H9 (cell line): ENCODE measurements around the gene C1orf21. TPM values are rescaled to one million over a fixed set of nuclear protein-coding genes. Genes with fewer than 3 reads are reported as not detected.

Experiments
- DNase-seq: peaks from one replicate; pipeline ENCODE4 v3.0.0-alpha.2; 2017
- H2AFZ ChIP-seq: one replicate; pipeline ENCODE4 v1.6.1; 2013; ENCODE audit warnings: mild to moderate bottlenecking, low read length, control low read depth, moderate library complexity
- H2AK5ac ChIP-seq: 2 replicates; pipeline ENCODE4 v1.6.1; 2013; ENCODE audit warnings: low read length, control low read depth, mixed read lengths; ENCODE audit not compliant: insufficient read length
- H2BK120ac ChIP-seq: one replicate; pipeline ENCODE4 v1.6.1; 2013; ENCODE audit warnings: low read depth, mild to moderate bottlenecking, low read length, control low read depth, inconsistent platforms; ENCODE audit not compliant: poor library complexity, severe bottlenecking
- H2BK12ac ChIP-seq: 2 replicates; pipeline ENCODE4 v1.6.1; 2013; ENCODE audit warnings: low read length, control low read depth, mixed read lengths, low read depth; ENCODE audit not compliant: insufficient read length
- H2BK15ac ChIP-seq: 2 replicates; pipeline ENCODE4 v1.6.1; 2013; ENCODE audit warnings: low read depth, low read length, control low read depth
- H2BK20ac ChIP-seq: one replicate; pipeline ENCODE4 v1.6.1; 2013; ENCODE audit warnings: low read depth, mild to moderate bottlenecking, low read length, control low read depth, inconsistent platforms; ENCODE audit not compliant: poor library complexity, severe bottlenecking
- H2BK5ac ChIP-seq: 2 replicates; pipeline ENCODE4 v1.6.1; 2013; ENCODE audit warnings: low read length, control low read depth, mixed read lengths; ENCODE audit not compliant: insufficient read length
- H3K14ac ChIP-seq: 2 replicates; pipeline ENCODE4 v1.6.1; 2013; ENCODE audit warnings: low read length, control low read depth; ENCODE audit not compliant: insufficient read depth
- H3K18ac ChIP-seq: 2 replicates; pipeline ENCODE4 v1.6.1; 2013; ENCODE audit warnings: low read depth, mild to moderate bottlenecking, mixed read lengths, low read length, control low read depth; ENCODE audit not compliant: insufficient read length
- H3K23ac ChIP-seq: 2 replicates; pipeline ENCODE4 v1.6.1; 2013; ENCODE audit warnings: low read length, control low read depth, mixed read lengths, low read depth; ENCODE audit not compliant: insufficient read length
- H3K23me2 ChIP-seq: 2 replicates; pipeline ENCODE4 v1.6.1; 2013; ENCODE audit warnings: low read depth, mild to moderate bottlenecking, mixed read lengths, low read length, control low read depth; ENCODE audit not compliant: insufficient read length, poor library complexity, severe bottlenecking
- H3K27ac ChIP-seq: 2 replicates; pipeline ENCODE4 v1.5.1; 2013; ENCODE audit warnings: low read length, control low read depth, mixed read lengths, low read depth; ENCODE audit not compliant: insufficient read length
- H3K27me3 ChIP-seq: 2 replicates; pipeline ENCODE4 v1.6.1; 2013; ENCODE audit warnings: low read length, control low read depth, inconsistent platforms; ENCODE audit not compliant: insufficient read depth
- H3K4ac ChIP-seq: 2 replicates; pipeline ENCODE4 v1.6.1; 2013; ENCODE audit warnings: low read depth, mild to moderate bottlenecking, control low read depth, inconsistent platforms, low read length, moderate library complexity
- H3K4me1 ChIP-seq: 2 replicates; pipeline ENCODE4 v1.6.1; 2013; ENCODE audit warnings: low read length, control low read depth, inconsistent platforms; ENCODE audit not compliant: insufficient read depth
- H3K4me2 ChIP-seq: 2 replicates; pipeline ENCODE4 v1.6.1; 2013; ENCODE audit warnings: low read length, control low read depth, mixed read lengths; ENCODE audit not compliant: insufficient read length, insufficient read depth
- H3K56ac ChIP-seq: 2 replicates; pipeline ENCODE4 v1.6.1; 2013; ENCODE audit warnings: low read depth, mild to moderate bottlenecking, mixed read lengths, low read length, control low read depth; ENCODE audit not compliant: insufficient read length
- H3K79me1 ChIP-seq: 2 replicates; pipeline ENCODE4 v1.6.1; 2013; ENCODE audit warnings: low read depth, mild to moderate bottlenecking, moderate library complexity, low read length, control low read depth, inconsistent platforms; ENCODE audit not compliant: insufficient read depth, poor library complexity, severe bottlenecking
- H3K79me2 ChIP-seq: 2 replicates; pipeline ENCODE4 v1.6.1; 2013; ENCODE audit warnings: low read length, control low read depth, inconsistent platforms; ENCODE audit not compliant: insufficient read depth
- H3K9ac ChIP-seq: 2 replicates; pipeline ENCODE4 v1.6.1; 2013; ENCODE audit warnings: low read length, control low read depth, mixed read lengths; ENCODE audit not compliant: insufficient read length; ENCODE audit errors: extremely low read depth
- H3K9me3 ChIP-seq: one replicate; pipeline ENCODE4 v1.6.1; 2013; ENCODE audit warnings: low read depth, low read length, inconsistent platforms; ENCODE audit not compliant: control insufficient read depth
- H3T11ph ChIP-seq: one replicate; pipeline ENCODE4 v1.6.1; 2013; ENCODE audit warnings: mild to moderate bottlenecking, low read length, control low read depth, inconsistent platforms
- H4K20me1 ChIP-seq: one replicate; pipeline ENCODE4 v1.6.1; 2013; ENCODE audit not compliant: control insufficient read depth, insufficient read length, insufficient read depth
- H4K5ac ChIP-seq: 2 replicates; pipeline ENCODE4 v1.6.1; 2013; ENCODE audit warnings: low read depth, mild to moderate bottlenecking, mixed read lengths, low read length, control low read depth; ENCODE audit not compliant: insufficient read length
- H4K8ac ChIP-seq: replicated peaks from 2 replicates; pipeline ENCODE4 v1.6.1; 2013; ENCODE audit warnings: low read length, control low read depth, mixed read lengths, low read depth; ENCODE audit not compliant: insufficient read length
- H4K91ac ChIP-seq: 2 replicates; pipeline ENCODE4 v1.6.1; 2013; ENCODE audit warnings: low read depth, mild to moderate bottlenecking, moderate library complexity, mixed read lengths, low read length, control low read depth; ENCODE audit not compliant: insufficient read length
- H3K27ac Mint-ChIP-seq, 3 experiments: 2 replicates in 2 of 3; 3 replicates in 1 of 3; pipeline ENCODE4 v1.8.0; 2020 to 2021; ENCODE audit warnings: mixed read lengths in 3 of 3, mild to moderate bottlenecking in 1 of 3, moderate library complexity in 1 of 3
- H3K27me3 Mint-ChIP-seq: 2 replicates; pipeline ENCODE4 v1.8.0; 2021; ENCODE audit warnings: low read depth, mild to moderate bottlenecking, moderate library complexity, mixed read lengths
- H3K36me3 Mint-ChIP-seq, 3 experiments: 2 replicates in 2 of 3; 3 replicates in 1 of 3; pipeline ENCODE4 v1.8.0; 2020 to 2021; ENCODE audit warnings: low read depth in 3 of 3, mixed read lengths in 3 of 3; ENCODE audit not compliant: insufficient read depth in 1 of 3
- H3K4me1 Mint-ChIP-seq, 2 experiments: 2 replicates each; pipeline ENCODE4 v1.8.0; 2020; ENCODE audit warnings: mixed read lengths in 2 of 2
- H3K4me3 Mint-ChIP-seq, 2 experiments: 2 replicates in 1 of 2; 3 replicates in 1 of 2; pipeline ENCODE4 v1.8.0; 2020 to 2021; ENCODE audit warnings: mild to moderate bottlenecking in 2 of 2, mixed read lengths in 2 of 2, moderate library complexity in 1 of 2
- H3K9me3 Mint-ChIP-seq, 2 experiments: 2 replicates in 1 of 2; 3 replicates in 1 of 2; pipeline ENCODE4 v1.8.0; 2020; ENCODE audit warnings: mild to moderate bottlenecking in 2 of 2, mixed read lengths in 2 of 2, moderate library complexity in 1 of 2
- WGBS: extraction: QIAGEN DNeasy Blood & Tissue Kit; methylation state at CpG from one replicate; pipeline ENCODE4 v1.1.7; 2013; ENCODE audit warnings: missing lambda C conversion rate, low lambda C conversion rate, mixed read lengths; ENCODE audit not compliant: insufficient read length; ENCODE audit errors: extremely low coverage; 5-methylcytosine and 5-hydroxymethylcytosine counted together
- total RNA-seq: library from RNA; stranded (reverse); gene quantifications from 2 replicates; pipeline ENCODE4 v1.2.1, GENCODE V29; 2021
- TF ChIP-seq, protein P1 (sequence below): fragments of 200-600 bp; sonication (generic); conservative IDR thresholded peaks from 3 replicates; pipeline ENCODE4 v1.8.0; 2021; ENCODE audit warnings: antibody characterized with exemption, mild to moderate bottlenecking

The C1orf21 gene
- total RNA-seq, 1 experiment from 2014 or later: 36.0 TPM

DNA sequence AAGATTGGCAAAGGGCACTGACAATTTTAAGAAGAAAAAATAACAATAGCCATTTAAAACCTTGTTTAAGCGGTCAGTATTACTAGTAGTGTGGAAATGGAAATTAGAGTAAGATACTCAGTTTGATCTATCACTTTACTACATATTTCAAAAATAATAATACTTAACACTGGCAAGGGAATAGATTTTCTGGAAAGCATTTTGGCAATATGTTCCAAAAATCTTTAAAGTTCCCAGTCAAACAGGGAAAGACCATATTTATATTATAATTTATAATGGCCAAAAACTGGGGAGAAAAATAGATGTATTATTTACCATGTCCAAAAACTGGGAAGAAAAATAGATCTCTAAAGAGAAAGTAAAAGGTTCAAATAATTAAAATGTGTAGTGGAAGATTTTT, 28.6 kb upstream of the C1orf21 start:
- no peak overlapping the region for H2AFZ ChIP-seq
- H2BK120ac ChIP-seq: no peak overlapping the region
- H2AK5ac ChIP-seq: no peak overlapping the region
- H3K14ac ChIP-seq: no peak overlapping the region
- TF ChIP-seq, protein P1, sequence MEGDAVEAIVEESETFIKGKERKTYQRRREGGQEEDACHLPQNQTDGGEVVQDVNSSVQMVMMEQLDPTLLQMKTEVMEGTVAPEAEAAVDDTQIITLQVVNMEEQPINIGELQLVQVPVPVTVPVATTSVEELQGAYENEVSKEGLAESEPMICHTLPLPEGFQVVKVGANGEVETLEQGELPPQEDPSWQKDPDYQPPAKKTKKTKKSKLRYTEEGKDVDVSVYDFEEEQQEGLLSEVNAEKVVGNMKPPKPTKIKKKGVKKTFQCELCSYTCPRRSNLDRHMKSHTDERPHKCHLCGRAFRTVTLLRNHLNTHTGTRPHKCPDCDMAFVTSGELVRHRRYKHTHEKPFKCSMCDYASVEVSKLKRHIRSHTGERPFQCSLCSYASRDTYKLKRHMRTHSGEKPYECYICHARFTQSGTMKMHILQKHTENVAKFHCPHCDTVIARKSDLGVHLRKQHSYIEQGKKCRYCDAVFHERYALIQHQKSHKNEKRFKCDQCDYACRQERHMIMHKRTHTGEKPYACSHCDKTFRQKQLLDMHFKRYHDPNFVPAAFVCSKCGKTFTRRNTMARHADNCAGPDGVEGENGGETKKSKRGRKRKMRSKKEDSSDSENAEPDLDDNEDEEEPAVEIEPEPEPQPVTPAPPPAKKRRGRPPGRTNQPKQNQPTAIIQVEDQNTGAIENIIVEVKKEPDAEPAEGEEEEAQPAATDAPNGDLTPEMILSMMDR: no peak
- H3K23ac ChIP-seq: no peak overlapping the region
- no peaks in the 10 kb centered on the region for H3K23me2 ChIP-seq
- no peaks in the 10 kb centered on the region for H3K4me1 ChIP-seq
- H3K36me3 Mint-ChIP-seq: no peaks in the 10 kb centered on the region
- H3K27ac Mint-ChIP-seq: no peak overlapping the region
- H3T11ph ChIP-seq: no peak overlapping the region
- no peaks in the 10 kb centered on the region for H3K27me3 Mint-ChIP-seq
- no peak overlapping the region for H2BK20ac ChIP-seq
- no peak overlapping the region for H4K8ac ChIP-seq
- no CpG with 5 or more reads among the region's 1 CpG for WGBS
- H3K79me1 ChIP-seq: no peaks in the 10 kb centered on the region
- H3K18ac ChIP-seq: no peak overlapping the region
- H3K27me3 ChIP-seq: no peaks in the 10 kb centered on the region
- H4K20me1 ChIP-seq: no peaks in the 10 kb centered on the region
- H2BK5ac ChIP-seq: no peak overlapping the region
- no peak for DNase-seq
- no peak overlapping the region for H2BK15ac ChIP-seq
- no peaks in the 10 kb centered on the region for H3K9me3 ChIP-seq
- H4K5ac ChIP-seq: no peak overlapping the region
- no peak overlapping the region for H3K4me2 ChIP-seq
- peaks cover 0 to 4% of the 10 kb centered on the region in 2 experiments; a peak in 1 of 4 replicates for H3K4me1 Mint-ChIP-seq
- H3K79me2 ChIP-seq: no peaks in the 10 kb centered on the region
- H3K56ac ChIP-seq: no peak overlapping the region
- no peak overlapping the region for H2BK12ac ChIP-seq
- H3K4me3 Mint-ChIP-seq: no peak overlapping the region
- no peak overlapping the region for H3K27ac ChIP-seq
- H3K9ac ChIP-seq: no peak overlapping the region
- H3K9me3 Mint-ChIP-seq: no peaks in the 10 kb centered on the region
- H3K4ac ChIP-seq: no peak overlapping the region
- no peak overlapping the region for H4K91ac ChIP-seq
